K562 (cell line): ENCODE results near the gene COQ3. TPM values are rescaled to one million over a fixed set of nuclear protein-coding genes. Genes with fewer than 3 reads are reported as not detected.

Experiments
- ATAC-seq: fragments of 200-7000 bp; cut with Tn5 transposase; 3 replicates; pipeline ENCODE4 v1.9.1; 2020; ENCODE audit warnings: moderate library complexity
- BruUV-seq: library from RNA; stranded (reverse); fragments of 400-500 nt; replicated peaks from 2 replicates; lab custom pipeline; 2021; lab: Mats Ljungman, UMichigan
- CTCF ChIA-PET: fragments of 300-600 bp; formaldehyde crosslinking; extraction: SDS; loops from one replicate; lab custom pipeline; 2021; ENCODE audit warnings: low intra/inter-chr PET ratio; lab: Yijun Ruan, JAX
- POLR2A ChIA-PET: fragments of 300-600, 350-650 bp; sonication (Branson Sonifier 250); formaldehyde crosslinking; extraction: SDS; loops from one replicate; lab custom pipeline; 2021; ENCODE audit warnings: antibody characterized with exemption, inconsistent platforms; lab: Yijun Ruan, JAX
- DNase-seq, 4 experiments: peaks; one replicate each; pipeline versions ENCODE4 v3.0.0 to v3.0.0-alpha.2; 2011 to 2018; ENCODE audit warnings: low spot score in 3 of 4, mixed read lengths in 3 of 4; ENCODE audit errors: extremely low read depth in 1 of 4
- FAIRE-seq: peaks from 2 replicates; lab custom pipeline; 2011; peaks lifted over from hg19 to GRCh38; lab: Jason Lieb, UNC
- H2AFZ ChIP-seq: 2 replicates; pipeline ENCODE4 v1.6.0; 2011; ENCODE audit warnings: low read depth, low read length, control low read depth, inconsistent platforms
- H3K27ac ChIP-seq: fragments of 200-600 bp; 3 replicates; pipeline ENCODE4 v1.8.0; 2011; ENCODE audit warnings: low read depth, mild to moderate bottlenecking, control low read depth, inconsistent platforms, low read length, moderate library complexity, mixed read lengths; ENCODE audit errors: extremely low read depth
- H3K27me3 ChIP-seq, 2 experiments: fragments of 300-600 bp in 1 of 2; 2 replicates in 1 of 2; 3 replicates in 1 of 2; pipeline versions ENCODE4 v1.6.0 to v1.8.0; 2011; ENCODE audit warnings: inconsistent platforms in 2 of 2, low read length in 2 of 2, mild to moderate bottlenecking in 1 of 2, mixed read lengths in 1 of 2, moderate library complexity in 1 of 2; ENCODE audit not compliant: control insufficient read depth in 2 of 2, insufficient read depth in 2 of 2
- H3K36me3 ChIP-seq: fragments of 300-600 bp; 3 replicates; pipeline ENCODE4 v1.8.0; 2011; ENCODE audit warnings: mild to moderate bottlenecking, low read length, inconsistent platforms; ENCODE audit not compliant: control insufficient read depth, insufficient read depth
- H3K4me1 ChIP-seq, 2 experiments: fragments of 200-600 bp in 1 of 2; replicated peaks in 1 of 2; 2 replicates in 1 of 2; 3 replicates in 1 of 2; pipeline versions ENCODE4 v1.5.1 to v1.8.0; 2011; ENCODE audit warnings: inconsistent platforms in 2 of 2, low read length in 2 of 2, mild to moderate bottlenecking in 1 of 2, mixed read lengths in 1 of 2, moderate library complexity in 1 of 2; ENCODE audit not compliant: control insufficient read depth in 2 of 2, insufficient read depth in 2 of 2
- H3K4me2 ChIP-seq: 2 replicates; pipeline ENCODE4 v1.6.1; 2011; ENCODE audit warnings: low read length, control low read depth, inconsistent platforms, mixed read lengths; ENCODE audit not compliant: insufficient read depth
- H3K4me3 ChIP-seq: fragments of 200-600 bp; sonication (generic), shearing (Covaris generic); 2 replicates; pipeline ENCODE4 v1.5.1; 2016; ENCODE audit warnings: control low read depth, inconsistent platforms
- H3K79me2 ChIP-seq: fragments of 200-600 bp; 3 replicates; pipeline ENCODE4 v1.8.0; 2011; ENCODE audit warnings: low read length, inconsistent platforms; ENCODE audit not compliant: control insufficient read depth, insufficient read depth
- H3K9ac ChIP-seq, 2 experiments: 2 replicates each; pipeline versions ENCODE4 v1.6.0 to v1.6.1; 2011; ENCODE audit warnings: low read depth in 2 of 2, low read length in 2 of 2, control low read depth in 1 of 2, inconsistent platforms in 1 of 2, mild to moderate bottlenecking in 1 of 2, mixed read lengths in 1 of 2; ENCODE audit not compliant: insufficient read depth in 1 of 2
- H3K9me1 ChIP-seq: one replicate; pipeline ENCODE4 v1.6.0; 2011; ENCODE audit warnings: inconsistent platforms, mild to moderate bottlenecking, low read length, moderate library complexity; ENCODE audit not compliant: control insufficient read depth, insufficient read depth
- H3K9me3 ChIP-seq: replicated peaks from 2 replicates; pipeline ENCODE4 v1.5.1; 2011; ENCODE audit warnings: low read depth, low read length, inconsistent platforms; ENCODE audit not compliant: control insufficient read depth, insufficient read depth
- H4K20me1 ChIP-seq: replicated peaks from 2 replicates; pipeline ENCODE4 v1.6.1; 2011; ENCODE audit warnings: low read length, inconsistent platforms, mixed read lengths; ENCODE audit not compliant: control insufficient read depth, insufficient read depth
- HDAC8 ChIP-seq: fragments of 450-650 bp; IDR thresholded peaks from 2 replicates; pipeline ENCODE4 v1.6.1; 2016; ENCODE audit warnings: mild to moderate bottlenecking, missing genetic modification characterization, moderate library complexity, missing compliant biosample characterization
- MIER1 ChIP-seq: fragments of 450-650 bp; IDR thresholded peaks from 2 replicates; pipeline ENCODE4 v1.6.1; 2016; ENCODE audit warnings: antibody characterized with exemption, mild to moderate bottlenecking, low read depth
- POLR2AphosphoS2 ChIP-seq: IDR thresholded peaks from 2 replicates; pipeline ENCODE4 v1.6.1; 2012; ENCODE audit warnings: low read length, improper control_type of control experiment
- SPI1 ChIP-seq: IDR thresholded peaks from 2 replicates; pipeline ENCODE4 v1.6.1; 2011; ENCODE audit warnings: low read depth, low read length, control low read depth, borderline replicate concordance
- TRIM24 ChIP-seq, 2 experiments: fragments of 450-650 bp; IDR thresholded peaks; 2 replicates each; pipeline ENCODE4 v1.6.1; 2016
- TRIM28 ChIP-seq: fragments of 450-650 bp; IDR thresholded peaks from 2 replicates; pipeline ENCODE4 v1.6.1; 2017
- WGBS: fragments of 100-300 bp; shearing (Covaris generic); methylation state at CpG from one replicate; pipeline ENCODE4 v1.1.6; 2016; ENCODE audit warnings: low coverage, mixed read lengths; ENCODE audit not compliant: insufficient coverage; ENCODE audit errors: missing lambda C conversion rate; 5-methylcytosine and 5-hydroxymethylcytosine counted together
- in situ Hi-C: fragments of 300-500 bp; cut with MboI; formaldehyde crosslinking; loops from 4 replicates; pipeline ENCODE4 v1.15.0; 2018; ENCODE audit warnings: inconsistent platforms, mixed read lengths
- intact Hi-C: fragments of 100-400 bp; cut with micrococcal nuclease; formaldehyde crosslinking; loops from 2 replicates; pipeline ENCODE4 v1.14.2; 2022
- polyA plus RNA-seq, 8 experiments: library from polyadenylated mRNA; depleted of rRNA in 4 of 8; stranded (reverse) in 5 of 8; unstranded in 3 of 8; fragments of >200 nt; fragmentation: Nextera tagmentation in 2 of 8; fragmentation: Illumina TruSeq in 1 of 8; extraction: Ambion mirVana in 2 of 8; extraction: Trizol in 1 of 8; gene quantifications; 2 replicates each; pipeline versions ENCODE4 v1.2.1 to v1.2.3, GENCODE V29; 2011 to 2014; ENCODE audit warnings: inconsistent platforms in 1 of 8, missing spikeins in 1 of 8
- total RNA-seq, 7 experiments: library from RNA; depleted of rRNA in 6 of 7; stranded (reverse); fragments of >200 nt in 6 of 7; fragmentation: Illumina TruSeq in 2 of 7; extraction: Trizol in 2 of 7; gene quantifications; 2 replicates each; pipeline versions ENCODE4 v1.2.1 to v1.2.3, GENCODE V29; 2011 to 2021; ENCODE audit warnings: low replicate concordance in 1 of 7
- TF ChIP-seq, protein P1 (sequence below): fragments of 450-650 bp; conservative IDR thresholded peaks from 2 replicates; pipeline ENCODE4 v1.6.1; 2016; ENCODE audit warnings: missing genetic modification characterization, low read depth, mild to moderate bottlenecking, missing compliant biosample characterization, moderate library complexity
- TF ChIP-seq, protein P2 (sequence below), 2 experiments: fragments of 150-350 bp in 1 of 2; IDR thresholded peaks; 2 replicates each; pipeline ENCODE4 v1.6.1; 2012 to 2016; ENCODE audit warnings: low read depth in 2 of 2, low read length in 2 of 2, mild to moderate bottlenecking in 1 of 2, moderate library complexity in 1 of 2

Gene COQ3
- total and polyA plus RNA-seq, 9 of the 15 experiments (the other 6 are each of a cell fraction or from before 2014, with no cell fraction given) = 16.9 to 137 (median 33.9) TPM

DNA sequence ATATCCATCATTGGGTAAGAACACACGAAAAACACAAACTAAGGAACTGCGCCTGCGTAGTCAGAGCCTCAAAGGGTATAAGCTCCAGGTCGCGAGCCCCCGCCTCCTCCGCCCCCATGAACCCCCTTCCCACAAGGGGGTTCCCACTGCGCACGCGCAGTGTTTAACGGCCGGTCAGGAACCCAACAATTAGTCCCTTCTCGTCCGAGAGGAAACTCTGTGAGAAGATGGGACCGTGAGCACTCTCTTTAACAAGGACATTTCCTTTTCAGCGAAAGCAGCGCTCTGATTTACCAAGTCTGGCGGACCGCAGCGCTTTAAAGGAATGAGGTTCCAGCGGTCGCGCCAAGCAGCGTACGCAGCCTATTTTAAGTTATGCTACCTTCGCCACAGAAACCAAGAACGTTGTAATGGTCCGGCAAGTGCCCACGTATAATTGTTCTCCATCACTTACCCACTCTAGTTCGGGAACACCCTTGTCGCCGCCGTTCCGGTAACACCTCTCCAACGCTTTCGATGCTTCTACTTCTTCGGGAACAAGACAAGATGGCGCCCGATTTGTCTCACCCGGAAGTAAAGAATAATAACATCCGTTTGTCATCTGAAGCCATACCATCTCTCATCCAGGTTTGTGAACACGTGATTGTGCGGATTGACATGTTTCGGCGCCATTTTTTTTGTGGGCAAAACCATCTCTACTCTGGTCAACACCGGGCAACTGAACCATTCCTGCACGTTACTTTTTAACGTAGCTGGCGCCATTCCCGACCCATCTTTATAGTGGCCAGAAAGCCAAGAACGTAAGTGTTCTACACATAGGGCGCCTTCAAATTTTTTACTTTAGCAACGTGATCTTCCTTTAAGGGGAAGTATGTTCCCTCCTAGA is 31.0 kb upstream of the COQ3 start, which contains the start of gene PNISR (continued):
- 0 out of 2 replicates have a peak, but pooled peaks have one; percentile 45 for TF ChIP-seq POLR2AphosphoS2

DNA sequence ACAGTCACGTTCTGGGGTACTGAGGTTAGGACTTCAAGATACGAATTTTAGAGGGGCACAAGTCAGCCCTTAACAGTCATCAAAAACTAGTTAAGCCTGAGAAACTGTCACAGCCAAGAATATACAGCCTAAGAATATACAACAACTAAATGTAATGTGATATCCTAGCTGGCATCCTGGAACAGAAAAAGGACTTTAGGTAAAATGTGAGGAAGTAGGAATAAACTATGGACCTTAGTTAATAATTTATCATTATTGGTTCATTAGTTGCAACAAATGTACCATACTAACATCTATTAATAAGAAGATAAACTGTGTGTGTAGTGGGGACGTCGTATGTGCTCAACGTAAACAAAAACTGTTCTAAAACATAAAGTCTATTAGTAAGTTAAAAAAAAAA is 30.0 kb upstream of the COQ3 start:
- ChIA-PET POLR2A (interaction anchor here (0.6 to 2.8 kb wide), 8 partner anchors 9 to 98 kb away, joined by 3 to 15 read pairs (median 5); partner anchors contain the start of gene COQ3), CTCF (no interaction called here)
- ATAC-seq = no peak
- Histone ChIP-seq H3K9ac (peak overlapping the region in 1 of 2 experiments; percentile 99; a peak in 2 of 4 replicates), H3K9me1 (peaks cover 4% of the 10 kb centered on the region), H3K36me3 (peaks cover 39% of the 10 kb centered on the region), H2AFZ (no peak overlapping the region), H3K27ac (peak overlapping the region; percentile 100), H3K9me3 (no peaks in the 10 kb centered on the region)
- TF ChIP-seq TRIM24 (IDR thresholded peaks at IDR 0.05) (no peak), MIER1 (0 out of 2 replicates have a peak, but pooled peaks have one; percentile 24), SPI1 (no peak), HDAC8 (tag) (no peak), TRIM28 (no peak)
- TF ChIP-seq, protein P1, sequence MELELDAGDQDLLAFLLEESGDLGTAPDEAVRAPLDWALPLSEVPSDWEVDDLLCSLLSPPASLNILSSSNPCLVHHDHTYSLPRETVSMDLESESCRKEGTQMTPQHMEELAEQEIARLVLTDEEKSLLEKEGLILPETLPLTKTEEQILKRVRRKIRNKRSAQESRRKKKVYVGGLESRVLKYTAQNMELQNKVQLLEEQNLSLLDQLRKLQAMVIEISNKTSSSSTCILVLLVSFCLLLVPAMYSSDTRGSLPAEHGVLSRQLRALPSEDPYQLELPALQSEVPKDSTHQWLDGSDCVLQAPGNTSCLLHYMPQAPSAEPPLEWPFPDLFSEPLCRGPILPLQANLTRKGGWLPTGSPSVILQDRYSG (tag) = no peak
- TF ChIP-seq, protein P2, sequence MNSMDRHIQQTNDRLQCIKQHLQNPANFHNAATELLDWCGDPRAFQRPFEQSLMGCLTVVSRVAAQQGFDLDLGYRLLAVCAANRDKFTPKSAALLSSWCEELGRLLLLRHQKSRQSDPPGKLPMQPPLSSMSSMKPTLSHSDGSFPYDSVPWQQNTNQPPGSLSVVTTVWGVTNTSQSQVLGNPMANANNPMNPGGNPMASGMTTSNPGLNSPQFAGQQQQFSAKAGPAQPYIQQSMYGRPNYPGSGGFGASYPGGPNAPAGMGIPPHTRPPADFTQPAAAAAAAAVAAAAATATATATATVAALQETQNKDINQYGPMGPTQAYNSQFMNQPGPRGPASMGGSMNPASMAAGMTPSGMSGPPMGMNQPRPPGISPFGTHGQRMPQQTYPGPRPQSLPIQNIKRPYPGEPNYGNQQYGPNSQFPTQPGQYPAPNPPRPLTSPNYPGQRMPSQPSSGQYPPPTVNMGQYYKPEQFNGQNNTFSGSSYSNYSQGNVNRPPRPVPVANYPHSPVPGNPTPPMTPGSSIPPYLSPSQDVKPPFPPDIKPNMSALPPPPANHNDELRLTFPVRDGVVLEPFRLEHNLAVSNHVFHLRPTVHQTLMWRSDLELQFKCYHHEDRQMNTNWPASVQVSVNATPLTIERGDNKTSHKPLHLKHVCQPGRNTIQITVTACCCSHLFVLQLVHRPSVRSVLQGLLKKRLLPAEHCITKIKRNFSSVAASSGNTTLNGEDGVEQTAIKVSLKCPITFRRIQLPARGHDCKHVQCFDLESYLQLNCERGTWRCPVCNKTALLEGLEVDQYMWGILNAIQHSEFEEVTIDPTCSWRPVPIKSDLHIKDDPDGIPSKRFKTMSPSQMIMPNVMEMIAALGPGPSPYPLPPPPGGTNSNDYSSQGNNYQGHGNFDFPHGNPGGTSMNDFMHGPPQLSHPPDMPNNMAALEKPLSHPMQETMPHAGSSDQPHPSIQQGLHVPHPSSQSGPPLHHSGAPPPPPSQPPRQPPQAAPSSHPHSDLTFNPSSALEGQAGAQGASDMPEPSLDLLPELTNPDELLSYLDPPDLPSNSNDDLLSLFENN (IDR thresholded peaks at IDR 0.05; ENCODE audit: low read depth in 2 of 2, low read length in 2 of 2) = no peak
- TF ChIP-seq, all 486 proteins: peak for 1
- FAIRE-seq = no peak
- H3K4me1 ChIP-seq = peaks cover 8 to 20% of the 10 kb centered on the region in 2 experiments; a peak in 4 of 5 replicates
- DNase-seq = no peak
- no peaks in the 10 kb centered on the region for H3K27me3 ChIP-seq
- peaks cover 22% of the 10 kb centered on the region; the same call in 1 of the 2 replicates for H4K20me1 ChIP-seq
- BruUV-seq = no TSS peak
- H3K4me3 ChIP-seq = peak overlapping the region; percentile 79
- peaks cover 78% of the 10 kb centered on the region for H3K79me2 ChIP-seq
- in situ Hi-C loops (no loop called here), intact Hi-C loops (no loop called here)
- WGBS = 5% methylated on average over 5 of the region's 5 CpGs
- H3K4me2 ChIP-seq = peak overlapping the region; percentile 93
